Measurements from ENCODE around the gene NTM. TPM values are rescaled to one million over a fixed set of nuclear protein-coding genes. Genes with fewer than 3 reads are reported as not detected.

The NTM gene
- total RNA-seq, 6 donors from 2014 or later, result 4.1 to 151 (median 115) TPM

DNA sequence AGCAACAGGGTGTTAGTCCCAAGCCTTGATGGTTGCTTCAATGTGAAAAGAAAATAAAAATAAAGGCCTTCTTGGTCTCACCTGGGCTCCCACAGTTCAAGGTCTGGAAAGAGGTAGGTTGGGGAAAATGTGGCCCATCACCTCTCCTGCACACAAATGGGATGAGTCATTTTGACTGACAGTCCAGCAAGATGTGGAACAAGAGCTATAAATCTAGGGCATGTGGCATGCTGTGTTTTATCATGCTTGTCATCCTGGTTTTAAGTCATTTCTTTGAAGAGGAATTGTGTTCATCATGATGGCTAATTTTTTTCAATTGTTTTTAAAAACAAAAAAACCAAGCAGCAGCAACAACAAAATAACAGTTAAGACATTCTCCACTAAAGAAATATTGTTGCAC is 503.7 kb downstream of the NTM start:
- Histone ChIP-seq H3K9me3 (no peaks in the 10 kb centered on the region), H3K4me3 (no peak overlapping the region), H3K4me1 (no peaks in the 10 kb centered on the region), H3K27ac (no peak overlapping the region), H3K27me3 (no peaks in the 10 kb centered on the region), H3K36me3 (no peaks in the 10 kb centered on the region)
- TF ChIP-seq EP300 (IDR thresholded peaks at IDR 0.05) (no peak), POLR2AphosphoS5 (IDR thresholded peaks at IDR 0.05) (no peak), POLR2A (IDR thresholded peaks at IDR 0.05) (no peak)
- TF ChIP-seq, protein P1, sequence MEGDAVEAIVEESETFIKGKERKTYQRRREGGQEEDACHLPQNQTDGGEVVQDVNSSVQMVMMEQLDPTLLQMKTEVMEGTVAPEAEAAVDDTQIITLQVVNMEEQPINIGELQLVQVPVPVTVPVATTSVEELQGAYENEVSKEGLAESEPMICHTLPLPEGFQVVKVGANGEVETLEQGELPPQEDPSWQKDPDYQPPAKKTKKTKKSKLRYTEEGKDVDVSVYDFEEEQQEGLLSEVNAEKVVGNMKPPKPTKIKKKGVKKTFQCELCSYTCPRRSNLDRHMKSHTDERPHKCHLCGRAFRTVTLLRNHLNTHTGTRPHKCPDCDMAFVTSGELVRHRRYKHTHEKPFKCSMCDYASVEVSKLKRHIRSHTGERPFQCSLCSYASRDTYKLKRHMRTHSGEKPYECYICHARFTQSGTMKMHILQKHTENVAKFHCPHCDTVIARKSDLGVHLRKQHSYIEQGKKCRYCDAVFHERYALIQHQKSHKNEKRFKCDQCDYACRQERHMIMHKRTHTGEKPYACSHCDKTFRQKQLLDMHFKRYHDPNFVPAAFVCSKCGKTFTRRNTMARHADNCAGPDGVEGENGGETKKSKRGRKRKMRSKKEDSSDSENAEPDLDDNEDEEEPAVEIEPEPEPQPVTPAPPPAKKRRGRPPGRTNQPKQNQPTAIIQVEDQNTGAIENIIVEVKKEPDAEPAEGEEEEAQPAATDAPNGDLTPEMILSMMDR (IDR thresholded peaks at IDR 0.05), result no peak
- DNase-seq, result no peak
- ATAC-seq (ENCODE audit: low FRiP score in 2 of 2), result no peak

DNA sequence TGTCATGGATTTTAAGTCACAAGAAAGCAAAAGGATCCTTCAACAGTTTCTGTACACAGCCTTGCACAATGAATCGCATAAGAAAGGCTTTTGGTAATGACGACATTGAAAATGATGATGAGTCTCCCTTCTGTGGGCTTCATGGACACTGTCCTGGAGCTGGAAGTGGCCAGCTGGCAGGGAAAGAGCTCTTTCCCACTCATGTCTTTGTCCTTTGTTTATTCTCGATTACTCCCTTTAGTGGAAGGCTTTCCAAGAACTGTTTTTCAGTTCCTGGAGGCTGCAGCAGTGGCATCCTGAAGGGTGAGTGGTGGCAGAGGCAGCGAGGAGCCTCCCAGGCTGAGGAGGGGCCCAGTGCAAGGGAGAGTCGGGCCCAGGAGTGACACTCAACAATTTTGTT is 505.2 kb downstream of the NTM start:
- H3K9me3 ChIP-seq, result no peaks in the 10 kb centered on the region
- DNase-seq, result peak in 1 of 2 donors; percentile 14
- WGBS, 2 donors, result 57 to 58% methylated on average over 5 of the region's 5 CpGs
- peak in 1 of 2 donors; percentile 85 for ATAC-seq (ENCODE audit: low FRiP score in 2 of 2)
- no peaks in the 10 kb centered on the region for H3K4me1 ChIP-seq
- TF ChIP-seq, protein P1 (IDR thresholded peaks at IDR 0.05), result no peak
- no peak for TF ChIP-seq POLR2AphosphoS5 (IDR thresholded peaks at IDR 0.05)
- TF ChIP-seq EP300 (IDR thresholded peaks at IDR 0.05), result no peak
- TF ChIP-seq POLR2A (IDR thresholded peaks at IDR 0.05), result no peak
- no peaks in the 10 kb centered on the region for H3K36me3 ChIP-seq
- no peak overlapping the region for H3K27ac ChIP-seq
- H3K4me3 ChIP-seq, result no peak overlapping the region
- H3K27me3 ChIP-seq, result no peaks in the 10 kb centered on the region

DNA sequence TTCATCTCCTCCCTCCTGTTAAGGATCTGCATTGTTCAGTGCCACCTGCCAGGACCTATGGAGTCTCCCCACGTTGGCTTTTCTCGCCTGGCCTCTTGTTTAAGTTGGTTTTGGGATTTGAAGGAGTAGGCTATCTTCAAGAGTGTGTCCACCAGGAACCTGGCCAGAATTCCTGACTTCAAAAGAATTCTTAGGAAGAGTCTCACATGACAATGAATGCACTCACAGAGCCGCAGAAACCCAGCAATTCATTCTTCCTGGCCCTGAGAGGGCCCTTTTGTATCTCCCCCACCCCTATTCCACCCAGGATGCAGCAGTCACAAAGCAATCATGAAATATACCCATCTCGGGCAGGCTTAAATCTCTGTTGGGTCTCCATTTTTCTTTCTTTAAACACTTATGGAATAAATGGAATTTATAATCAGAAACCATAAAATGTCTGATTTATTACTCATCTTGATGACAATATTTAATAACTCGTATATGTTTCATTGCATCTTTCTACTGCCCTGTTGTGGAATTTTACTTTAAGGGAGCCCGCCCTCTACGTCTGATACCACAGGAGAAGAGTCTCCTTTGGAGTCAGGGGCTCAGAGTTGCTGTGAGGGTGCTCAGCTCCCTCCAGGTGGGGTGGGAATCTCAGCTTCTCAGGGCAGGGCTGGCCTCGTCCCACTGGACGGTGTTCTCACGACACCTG is 507.0 kb downstream of the NTM start:
- TF ChIP-seq EP300 (IDR thresholded peaks at IDR 0.05) (no peak), POLR2AphosphoS5 (IDR thresholded peaks at IDR 0.05) (no peak), POLR2A (IDR thresholded peaks at IDR 0.05) (no peak)
- TF ChIP-seq, protein P1 (IDR thresholded peaks at IDR 0.05), result no peak
- H3K27ac ChIP-seq, result no peak overlapping the region
- no peaks in the 10 kb centered on the region for H3K4me1 ChIP-seq
- no peaks in the 10 kb centered on the region for H3K36me3 ChIP-seq
- H3K9me3 ChIP-seq, result no peaks in the 10 kb centered on the region
- ATAC-seq (ENCODE audit: low FRiP score in 2 of 2) (peak in 1 of 2 donors; percentile 51), DNase-seq (no peak)
- no peak overlapping the region for H3K4me3 ChIP-seq
- no peaks in the 10 kb centered on the region for H3K27me3 ChIP-seq
- WGBS, 2 donors, result 78 to 82% methylated on average over 10 of the region's 10 CpGs

DNA sequence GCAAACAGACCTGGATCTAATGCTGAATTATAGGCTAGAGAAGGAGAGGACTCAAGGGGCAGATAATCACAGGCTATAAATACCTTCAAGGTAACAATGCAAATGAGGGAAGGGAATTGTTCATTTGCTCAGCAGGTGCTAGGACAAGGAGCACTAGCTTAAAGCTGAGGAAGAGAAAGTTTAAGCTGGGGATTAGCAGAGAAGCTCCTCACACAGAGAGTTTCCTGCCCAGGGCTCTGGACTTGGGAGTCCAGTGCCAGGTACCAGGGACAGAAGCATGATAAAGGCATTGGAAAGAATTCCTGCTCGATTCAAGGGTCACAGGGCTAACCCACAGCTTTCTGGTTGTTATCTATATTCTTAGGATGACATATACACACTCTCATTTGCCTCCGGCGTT is 509.9 kb downstream of the NTM start:
- Histone ChIP-seq H3K4me1 (no peaks in the 10 kb centered on the region), H3K36me3 (no peaks in the 10 kb centered on the region), H3K4me3 (no peak overlapping the region), H3K27me3 (no peaks in the 10 kb centered on the region), H3K9me3 (no peaks in the 10 kb centered on the region), H3K27ac (no peak overlapping the region)
- 58 to 64% methylated on average over 3 of the region's 3 CpGs for WGBS, 2 donors
- ATAC-seq (ENCODE audit: low FRiP score in 2 of 2) (no peak), DNase-seq (no peak)
- TF ChIP-seq POLR2A (IDR thresholded peaks at IDR 0.05), result no peak
- TF ChIP-seq EP300 (IDR thresholded peaks at IDR 0.05), result no peak
- TF ChIP-seq, protein P1 (IDR thresholded peaks at IDR 0.05), result no peak
- no peak for TF ChIP-seq POLR2AphosphoS5 (IDR thresholded peaks at IDR 0.05)

DNA sequence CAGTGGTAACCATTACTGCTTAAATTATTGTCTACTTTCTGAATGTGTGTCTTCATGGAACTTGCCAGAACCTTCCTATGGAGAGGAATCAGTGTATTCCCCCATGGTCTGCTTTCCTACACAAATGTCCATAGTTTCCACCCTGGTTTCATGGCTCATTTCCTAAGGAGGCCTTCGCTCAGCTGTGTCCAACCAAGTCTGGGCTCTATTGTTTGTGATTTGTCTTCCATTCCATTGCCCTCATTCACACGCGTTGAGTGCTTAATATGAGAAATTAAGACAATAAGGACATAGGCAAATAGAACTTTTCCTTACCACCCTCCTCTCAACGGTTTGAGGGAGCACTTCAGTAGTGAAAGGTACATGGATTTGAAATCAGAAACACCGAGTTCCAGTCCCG is 510.6 kb downstream of the NTM start:
- Histone ChIP-seq H3K4me3 (no peak overlapping the region), H3K4me1 (no peaks in the 10 kb centered on the region), H3K36me3 (no peaks in the 10 kb centered on the region), H3K27ac (no peak overlapping the region), H3K9me3 (no peaks in the 10 kb centered on the region), H3K27me3 (no peaks in the 10 kb centered on the region)
- WGBS, 2 donors, result 70% methylated on average over 6 of the region's 6 CpGs
- DNase-seq (no peak), ATAC-seq (ENCODE audit: low FRiP score in 2 of 2) (no peak)
- no peak for TF ChIP-seq POLR2AphosphoS5 (IDR thresholded peaks at IDR 0.05)
- no peak for TF ChIP-seq EP300 (IDR thresholded peaks at IDR 0.05)
- no peak for TF ChIP-seq POLR2A (IDR thresholded peaks at IDR 0.05)
- TF ChIP-seq, protein P1 (IDR thresholded peaks at IDR 0.05), result no peak
